IMR-90 (cell line): ENCODE data around the gene OSBPL2. TPM values are rescaled to one million over a fixed set of nuclear protein-coding genes. Genes with fewer than 3 reads are reported as not detected.

ENCODE experiments used
- ATAC-seq: fragments of 200-7000 bp; cut with Tn5 transposase; 2 replicates; pipeline ENCODE4 v1.9.1; 2020; ENCODE audit warnings: low read depth, mild to moderate bottlenecking, moderate library complexity
- BruUV-seq: library from RNA; stranded (reverse); fragments of 400-500 nt; replicated peaks from 2 replicates; lab custom pipeline; 2021; lab: Mats Ljungman, UMichigan
- CTCF ChIA-PET: fragments of 300-600 bp; formaldehyde crosslinking; extraction: SDS; loops from one replicate; lab custom pipeline; 2021; ENCODE audit warnings: antibody characterized with exemption; lab: Yijun Ruan, JAX
- POLR2A ChIA-PET: fragments of 300-600 bp; sonication (Branson Sonifier 250); formaldehyde crosslinking; loops from one replicate; lab custom pipeline; 2022; ENCODE audit warnings: antibody characterized with exemption; ENCODE audit not compliant: unreplicated experiment; lab: Charles Lee
- DNase-seq: peaks from one replicate; pipeline ENCODE4 v3.0.0; 2013
- H2AFZ ChIP-seq: replicated peaks from 2 replicates; pipeline ENCODE3; 2013; ENCODE audit warnings: low read length, mild to moderate bottlenecking; ENCODE audit not compliant: poor library complexity
- H2AK5ac ChIP-seq: 2 replicates; pipeline ENCODE4 v1.6.1; 2013; ENCODE audit warnings: low read depth, low read length, inconsistent platforms
- H2AK9ac ChIP-seq: replicated peaks from 2 replicates; pipeline ENCODE3; 2013; ENCODE audit warnings: mild to moderate bottlenecking, low read depth, low read length, moderate library complexity; ENCODE audit not compliant: poor library complexity
- H2BK120ac ChIP-seq: 2 replicates; pipeline ENCODE4 v1.6.1; 2013; ENCODE audit warnings: low read depth, low read length, inconsistent platforms
- H2BK15ac ChIP-seq: 3 replicates; pipeline ENCODE4 v1.6.1; 2013; ENCODE audit warnings: low read depth, low read length, inconsistent platforms
- H2BK20ac ChIP-seq: 2 replicates; pipeline ENCODE4 v1.6.1; 2013; ENCODE audit warnings: low read depth, mild to moderate bottlenecking, inconsistent platforms, low read length, moderate library complexity
- H2BK5ac ChIP-seq: 2 replicates; pipeline ENCODE4 v1.6.1; 2013; ENCODE audit warnings: mild to moderate bottlenecking, low read depth, low read length, inconsistent platforms; ENCODE audit not compliant: poor library complexity, severe bottlenecking
- H3K14ac ChIP-seq: replicated peaks from 2 replicates; pipeline ENCODE4 v1.6.1; 2013; ENCODE audit warnings: low read depth, low read length, inconsistent platforms
- H3K18ac ChIP-seq: 2 replicates; pipeline ENCODE4 v1.6.1; 2013; ENCODE audit warnings: low read depth, low read length, control low read depth
- H3K23ac ChIP-seq: 2 replicates; pipeline ENCODE4 v1.6.1; 2013; ENCODE audit warnings: low read depth, low read length, inconsistent platforms
- H3K27ac ChIP-seq: 2 replicates; pipeline ENCODE4 v1.5.1; 2013; ENCODE audit warnings: mild to moderate bottlenecking, control low read depth, low read length; ENCODE audit not compliant: insufficient read depth
- H3K27me3 ChIP-seq: 2 replicates; pipeline ENCODE4 v1.6.1; 2013; ENCODE audit warnings: low read length; ENCODE audit not compliant: control insufficient read depth, insufficient read depth
- H3K36me3 ChIP-seq: 2 replicates; pipeline ENCODE4 v1.6.1; 2013; ENCODE audit warnings: low read length, mixed read lengths; ENCODE audit not compliant: control insufficient read depth, insufficient read depth
- H3K4ac ChIP-seq: 2 replicates; pipeline ENCODE4 v1.6.1; 2013; ENCODE audit warnings: low read depth, low read length, inconsistent platforms
- H3K4me1 ChIP-seq: 2 replicates; pipeline ENCODE4 v1.6.1; 2013; ENCODE audit warnings: low read length, mixed read lengths; ENCODE audit not compliant: control insufficient read depth, insufficient read depth
- H3K4me2 ChIP-seq: 2 replicates; pipeline ENCODE4 v1.6.1; 2013; ENCODE audit warnings: low read depth, mild to moderate bottlenecking, control low read depth, low read length, moderate library complexity
- H3K4me3 ChIP-seq: 2 replicates; pipeline ENCODE4 v1.5.1; 2013; ENCODE audit warnings: low read depth, mild to moderate bottlenecking, control low read depth, low read length, moderate library complexity; ENCODE audit not compliant: insufficient read depth
- H3K56ac ChIP-seq: 2 replicates; pipeline ENCODE4 v1.6.1; 2013; ENCODE audit warnings: low read length, inconsistent platforms; ENCODE audit not compliant: insufficient read depth; ENCODE audit errors: extremely low read depth
- H3K79me1 ChIP-seq, 2 experiments: 2 replicates each; pipeline ENCODE4 v1.6.1; 2013; ENCODE audit warnings: low read length in 2 of 2, inconsistent platforms in 1 of 2, low read depth in 1 of 2
- H3K9ac ChIP-seq: 2 replicates; pipeline ENCODE4 v1.6.1; 2013; ENCODE audit warnings: low read depth, low read length, control low read depth
- H3K9me1 ChIP-seq: 2 replicates; pipeline ENCODE4 v1.6.1; 2013; ENCODE audit warnings: low read length, inconsistent platforms; ENCODE audit not compliant: insufficient read depth
- H3K9me3 ChIP-seq: 2 replicates; pipeline ENCODE4 v1.6.1; 2013; ENCODE audit warnings: low read length; ENCODE audit not compliant: control insufficient read depth, insufficient read depth
- H4K20me1 ChIP-seq: 2 replicates; pipeline ENCODE4 v1.6.1; 2013; ENCODE audit warnings: low read length, inconsistent platforms; ENCODE audit not compliant: insufficient read depth
- H4K5ac ChIP-seq: 2 replicates; pipeline ENCODE4 v1.6.1; 2013; ENCODE audit warnings: mild to moderate bottlenecking, low read depth, low read length, control low read depth
- H4K8ac ChIP-seq, 2 experiments: 2 replicates each; pipeline ENCODE4 v1.6.1; 2013; ENCODE audit warnings: low read depth in 2 of 2, low read length in 2 of 2, control low read depth in 1 of 2, inconsistent platforms in 1 of 2
- H4K91ac ChIP-seq: 2 replicates; pipeline ENCODE4 v1.6.1; 2013; ENCODE audit warnings: low read depth, low read length, inconsistent platforms; ENCODE audit not compliant: insufficient read depth
- BHLHE40 ChIP-seq: fragments of 150-350 bp; IDR thresholded peaks from 2 replicates; pipeline ENCODE4 v1.6.1; 2016; ENCODE audit warnings: mild to moderate bottlenecking, low read depth, low read length
- CEBPB ChIP-seq: IDR thresholded peaks from 2 replicates; pipeline ENCODE4 v1.6.1; 2012; ENCODE audit warnings: low read depth, low read length, improper control_type of control experiment
- CHD1 ChIP-seq: IDR thresholded peaks from 2 replicates; pipeline ENCODE4 v1.6.1; 2012; ENCODE audit warnings: low read depth, low read length, improper control_type of control experiment
- CTCF ChIP-seq: conservative IDR thresholded peaks from 2 replicates; pipeline ENCODE4 v1.5.1; 2012; ENCODE audit warnings: mild to moderate bottlenecking, low read depth, low read length, improper control_type of control experiment
- ELK1 ChIP-seq: fragments of 150-350 bp; IDR thresholded peaks from 2 replicates; pipeline ENCODE4 v1.6.1; 2016; ENCODE audit warnings: low read depth, mild to moderate bottlenecking, low read length, moderate library complexity, borderline replicate concordance
- FOS ChIP-seq: fragments of 150-350 bp; IDR thresholded peaks from 2 replicates; pipeline ENCODE4 v1.6.1; 2016; ENCODE audit warnings: low read depth, low read length
- MAFK ChIP-seq: IDR thresholded peaks from 2 replicates; pipeline ENCODE4 v1.6.1; 2012; ENCODE audit warnings: low read depth, low read length, improper control_type of control experiment
- MAZ ChIP-seq: IDR thresholded peaks from 2 replicates; pipeline ENCODE4 v1.6.1; 2012; ENCODE audit warnings: low read depth, mild to moderate bottlenecking, low read length, improper control_type of control experiment, moderate library complexity, borderline replicate concordance
- MXI1 ChIP-seq: IDR thresholded peaks from 2 replicates; pipeline ENCODE4 v1.6.1; 2012; ENCODE audit warnings: low read depth, mild to moderate bottlenecking, low read length, moderate library complexity, borderline replicate concordance
- NFE2L2 ChIP-seq: fragments of 150-350 bp; IDR thresholded peaks from 2 replicates; pipeline ENCODE4 v1.6.1; 2016; ENCODE audit warnings: low read depth, mild to moderate bottlenecking, low read length
- POLR2A ChIP-seq: IDR thresholded peaks from 2 replicates; pipeline ENCODE4 v1.6.1; 2012; ENCODE audit warnings: mild to moderate bottlenecking, low read depth, low read length
- RAD21 ChIP-seq: IDR thresholded peaks from 2 replicates; pipeline ENCODE4 v1.6.1; 2012; ENCODE audit warnings: low read length, improper control_type of control experiment
- RCOR1 ChIP-seq: IDR thresholded peaks from 2 replicates; pipeline ENCODE4 v1.6.1; 2012; ENCODE audit warnings: mild to moderate bottlenecking, low read length, improper control_type of control experiment; ENCODE audit not compliant: insufficient replicate concordance
- RFX5 ChIP-seq: IDR thresholded peaks from 2 replicates; pipeline ENCODE4 v1.8.0; 2012; ENCODE audit warnings: low read depth, mild to moderate bottlenecking, low read length, moderate library complexity
- SMC3 ChIP-seq: fragments of 150-350 bp; IDR thresholded peaks from 2 replicates; pipeline ENCODE4 v1.6.1; 2016; ENCODE audit warnings: low read depth, mild to moderate bottlenecking, antibody characterized with exemption, low read length, moderate library complexity
- USF2 ChIP-seq: fragments of 150-350 bp; IDR thresholded peaks from 2 replicates; pipeline ENCODE4 v1.6.1; 2017; ENCODE audit warnings: mild to moderate bottlenecking, antibody characterized with exemption, low read length, low read depth
- WGBS, 2 experiments: methylation state at CpG; one replicate each; pipeline versions ENCODE4 v1.1.5 to v1.1.7; 2013; ENCODE audit warnings: missing lambda C conversion rate in 2 of 2; ENCODE audit not compliant: insufficient read length in 1 of 2; ENCODE audit errors: extremely low coverage in 2 of 2; 5-methylcytosine and 5-hydroxymethylcytosine counted together
- dilution Hi-C: fragments of 300-500 bp; cut with HindIII; formaldehyde crosslinking; loops from one replicate; pipeline ENCODE4 v1.14.3; 2018; ENCODE audit warnings: low sequenced_read_pairs; ENCODE audit not compliant: unreplicated experiment
- in situ Hi-C: fragments of 300-500 bp; cut with MboI; formaldehyde crosslinking; loops from 3 replicates; pipeline ENCODE4 v1.14.3; 2019; ENCODE audit warnings: low sequenced_read_pairs, inconsistent platforms, mixed read lengths
- intact Hi-C: fragments of 100-400 bp; cut with micrococcal nuclease; formaldehyde crosslinking; loops from 2 replicates; pipeline ENCODE4 v1.10.0; 2022
- polyA plus RNA-seq, 3 experiments: library from polyadenylated mRNA; depleted of rRNA; stranded (reverse); fragments of >200 nt; gene quantifications; 2 replicates each; pipeline ENCODE4 v1.2.3, GENCODE V29; 2012; ENCODE audit warnings: low replicate concordance in 1 of 3
- total RNA-seq: library from RNA; depleted of rRNA; stranded (reverse); fragments of >200 nt; gene quantifications from 2 replicates; pipeline ENCODE4 v1.2.3, GENCODE V29; 2012

The OSBPL2 gene
- total and polyA plus RNA-seq, 2 of the 4 experiments (the other 2 are of a cell fraction), result 19.3 to 27.6 TPM

DNA sequence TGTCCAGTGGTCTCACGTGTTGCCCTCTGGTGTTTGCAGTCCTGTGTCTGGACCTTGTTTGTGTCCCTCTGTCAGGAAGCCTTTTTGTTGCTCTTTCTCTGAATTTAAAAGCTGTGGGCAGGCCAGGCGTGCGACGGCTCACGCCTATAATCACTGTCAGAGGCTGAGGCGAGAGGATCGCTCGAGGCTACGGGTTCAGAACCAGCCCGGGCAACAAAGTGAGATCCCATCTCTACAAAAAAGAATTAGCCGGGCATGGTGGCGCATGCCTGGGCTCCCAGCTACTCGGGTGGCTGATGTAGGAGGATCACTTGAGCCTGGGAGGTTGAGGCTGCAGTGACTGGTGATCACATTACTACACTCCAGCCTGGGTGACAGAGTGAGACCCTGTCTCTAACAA lies 28.5 kb downstream of the OSBPL2 start:
- Histone ChIP-seq H3K18ac (no peak overlapping the region), H3K56ac (no peak overlapping the region), H3K79me1 (peaks cover 20 to 21% of the 10 kb centered on the region in 2 experiments), H4K20me1 (peaks cover 9% of the 10 kb centered on the region), H4K91ac (no peak overlapping the region), H3K27me3 (no peaks in the 10 kb centered on the region), H3K4me1 (no peaks in the 10 kb centered on the region), H3K23ac (no peak overlapping the region), H3K4ac (no peak overlapping the region), H4K5ac (no peak overlapping the region), H2AK9ac (no peak overlapping the region), H3K9ac (no peak overlapping the region), H3K4me3 (no peak overlapping the region), H3K9me1 (no peaks in the 10 kb centered on the region), H2AFZ (no peak overlapping the region), H2BK120ac (no peak overlapping the region), H2BK20ac (no peak overlapping the region), H3K4me2 (no peak overlapping the region), H3K27ac (no peak overlapping the region), H3K14ac (no peak overlapping the region), H4K8ac (no peak overlapping the region), H3K9me3 (peaks cover 2% of the 10 kb centered on the region), H2AK5ac (no peak overlapping the region), H2BK5ac (no peak overlapping the region), H3K36me3 (peaks cover 45% of the 10 kb centered on the region), H2BK15ac (no peak overlapping the region)
- WGBS, 2 experiments, result 100% methylated on average over 6 of the region's 13 CpGs; no CpG with 5 or more reads in 1 of the 2 experiments
- DNase-seq, result no peak
- intact Hi-C loops, result no loop called here
- TF ChIP-seq RCOR1, result no peak
- TF ChIP-seq RFX5, result no peak
- no peak for TF ChIP-seq CTCF
- TF ChIP-seq CEBPB, result no peak
- TF ChIP-seq POLR2A, result no peak
- no peak for TF ChIP-seq SMC3
- TF ChIP-seq BHLHE40, result no peak
- TF ChIP-seq MAZ, result no peak
- TF ChIP-seq CHD1, result no peak
- TF ChIP-seq RAD21, result no peak
- no peak for TF ChIP-seq NFE2L2
- no peak for TF ChIP-seq USF2
- TF ChIP-seq MAFK, result no peak
- no peak for TF ChIP-seq ELK1
- TF ChIP-seq MXI1, result no peak
- no peak for TF ChIP-seq FOS
- ChIA-PET POLR2A (no interaction called here), CTCF (interaction anchor here (0.6 kb wide), 1 partner anchor 116 kb away, joined by 4 read pairs; no protein-coding TSS in a partner anchor)
- in situ Hi-C loops, result no loop called here
- no peak for ATAC-seq
- dilution Hi-C loops, result no loop called here
- BruUV-seq, result no TSS peak
